ENCODE measurements around the gene ESPNL.

The ESPNL gene

GRCh38 chr2:238097201-238097987, 2.7 kb upstream of the ESPNL start:
- H3K4me1 Mint-ChIP-seq: no peaks in the 10 kb centered on the region
- H3K9me3 Mint-ChIP-seq: no peaks in the 10 kb centered on the region
- DNase-seq (ENCODE audit: low spot score in 2 of 2): no peak
- H3K27me3 Mint-ChIP-seq: no peaks in the 10 kb centered on the region
- peaks cover 4% of the 10 kb centered on the region for H3K36me3 Mint-ChIP-seq (ENCODE audit: insufficient read depth)
- no peak overlapping the region for H3K27ac Mint-ChIP-seq (ENCODE audit: low read depth)
- ATAC-seq (replicated peaks; ENCODE audit: extremely low read depth, poor library complexity, severe bottlenecking): no peak
- H3K4me3 Mint-ChIP-seq: no peak overlapping the region

DNA sequence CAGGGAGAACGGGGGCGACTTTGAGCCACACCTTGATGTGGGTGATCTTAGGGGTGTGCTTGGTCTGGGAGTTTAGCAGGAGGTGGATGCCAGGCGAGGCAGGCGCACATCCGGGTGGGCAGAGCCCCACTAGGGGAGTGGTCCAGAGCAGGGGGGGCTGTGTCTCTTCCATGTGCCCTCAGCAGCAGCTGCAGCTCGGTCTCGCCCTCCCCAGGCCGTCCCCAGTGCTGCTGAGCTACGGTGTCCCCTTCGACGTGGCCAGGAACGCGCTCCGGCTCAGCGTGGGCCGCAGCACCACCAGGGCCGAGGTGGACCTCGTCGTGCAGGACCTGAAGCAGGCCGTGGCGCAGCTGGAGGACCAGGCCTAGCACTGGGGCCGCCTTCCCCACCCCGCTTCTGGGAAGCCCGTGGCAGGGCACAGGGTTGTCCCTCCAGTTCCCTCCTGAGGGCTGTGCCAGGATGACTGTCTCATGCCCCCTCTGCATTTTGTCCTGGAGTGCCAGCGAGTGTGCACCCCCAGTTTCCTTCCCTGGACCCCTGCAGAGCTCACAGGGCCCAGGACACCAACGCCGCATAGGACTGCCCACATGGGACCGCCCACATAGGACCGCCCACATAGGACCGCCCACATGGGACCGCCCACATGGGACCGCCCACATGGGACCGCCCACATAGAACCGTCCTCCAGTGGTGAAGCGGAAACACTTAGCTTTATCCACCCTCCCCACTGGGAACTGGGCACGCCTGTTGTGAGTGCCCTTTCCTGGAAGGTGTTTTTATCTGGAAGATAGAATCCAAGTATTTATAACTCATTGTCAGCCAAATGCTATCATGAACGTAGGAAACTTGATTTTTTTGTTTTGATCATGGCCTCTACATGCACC, 1.9 kb upstream of the ESPNL start:
- ATAC-seq (replicated peaks; ENCODE audit: extremely low read depth, poor library complexity, severe bottlenecking) (peak; percentile 70), DNase-seq (ENCODE audit: low spot score in 2 of 2) (no peak)
- H3K4me1 Mint-ChIP-seq: no peaks in the 10 kb centered on the region
- no peaks in the 10 kb centered on the region for H3K27me3 Mint-ChIP-seq
- no peak overlapping the region for H3K4me3 Mint-ChIP-seq
- no peak overlapping the region for H3K27ac Mint-ChIP-seq (ENCODE audit: low read depth)
- peaks cover 4% of the 10 kb centered on the region for H3K36me3 Mint-ChIP-seq (ENCODE audit: insufficient read depth)
- no peaks in the 10 kb centered on the region for H3K9me3 Mint-ChIP-seq

DNA sequence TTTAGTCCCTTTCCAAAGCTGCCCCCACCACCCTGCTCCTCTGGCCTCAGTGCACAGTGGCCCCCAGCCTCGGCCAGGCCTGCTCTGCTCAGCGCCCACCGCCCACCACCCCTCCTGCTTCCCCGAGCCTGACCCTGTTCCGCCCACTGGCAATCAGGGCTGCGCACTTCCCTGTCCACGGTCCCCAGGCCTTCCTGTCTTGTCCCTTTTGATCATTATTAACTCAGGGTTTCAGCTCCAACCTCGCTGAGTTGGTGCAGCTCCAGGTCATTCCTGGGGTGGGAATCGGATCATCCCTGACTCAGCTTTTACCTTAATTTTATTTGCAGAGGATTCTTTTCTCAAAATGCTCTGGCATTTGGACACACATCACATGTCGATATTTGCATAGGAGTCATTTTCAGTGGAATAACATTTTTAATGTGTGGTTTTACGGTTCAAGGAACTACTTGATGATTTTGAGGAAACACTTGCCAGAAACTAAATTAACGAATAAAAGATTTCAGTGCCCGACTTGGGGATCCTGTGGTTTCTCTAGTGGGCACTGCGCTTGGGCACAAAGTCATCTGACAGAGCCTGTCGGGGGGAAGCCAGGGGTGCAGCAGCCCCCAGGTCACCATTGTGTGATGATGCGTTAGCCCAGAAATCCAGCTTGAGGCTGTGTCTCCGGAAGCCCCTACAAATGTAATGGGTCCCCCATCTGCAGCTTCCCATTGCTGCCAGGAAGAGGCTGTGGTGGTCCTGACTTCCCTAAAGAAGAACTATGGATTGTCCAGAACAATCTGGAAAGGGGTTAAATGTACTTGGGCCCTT, 1.0 kb upstream of the ESPNL start:
- Mint-ChIP-seq H3K9me3 (no peaks in the 10 kb centered on the region), H3K4me1 (no peaks in the 10 kb centered on the region), H3K27ac (ENCODE audit: low read depth) (no peak overlapping the region), H3K27me3 (no peaks in the 10 kb centered on the region), H3K36me3 (ENCODE audit: insufficient read depth) (peaks cover 4% of the 10 kb centered on the region), H3K4me3 (no peak overlapping the region)
- no peak for ATAC-seq (replicated peaks; ENCODE audit: extremely low read depth, poor library complexity, severe bottlenecking)
- peak in 1 of 2 donors; percentile 10 for DNase-seq (ENCODE audit: low spot score in 2 of 2)

DNA sequence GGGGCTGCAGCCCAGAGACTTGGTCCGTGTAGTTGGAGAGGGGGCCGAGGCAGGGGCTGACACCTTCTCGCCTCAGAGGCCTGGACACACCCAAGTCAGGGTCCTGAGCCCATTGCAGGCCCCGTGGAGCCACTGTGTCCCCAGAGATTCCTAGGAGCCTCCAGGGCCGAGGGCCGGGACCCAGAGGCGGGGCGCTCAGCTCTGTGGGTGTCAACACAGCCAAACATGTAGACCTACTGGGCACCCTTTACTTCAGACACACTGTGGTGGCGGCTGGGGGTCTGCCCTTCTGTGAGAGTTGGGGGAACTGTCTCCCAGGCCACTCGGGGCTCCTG, 459 bp upstream of the ESPNL start:
- Mint-ChIP-seq H3K27ac (ENCODE audit: low read depth) (no peak overlapping the region), H3K27me3 (no peaks in the 10 kb centered on the region), H3K4me3 (no peak overlapping the region), H3K9me3 (no peaks in the 10 kb centered on the region), H3K4me1 (no peaks in the 10 kb centered on the region), H3K36me3 (ENCODE audit: insufficient read depth) (peaks cover 1% of the 10 kb centered on the region)
- ATAC-seq (replicated peaks; ENCODE audit: extremely low read depth, poor library complexity, severe bottlenecking) (no peak), DNase-seq (ENCODE audit: low spot score in 2 of 2) (peak in 1 of 2 donors; percentile 6)

DNA sequence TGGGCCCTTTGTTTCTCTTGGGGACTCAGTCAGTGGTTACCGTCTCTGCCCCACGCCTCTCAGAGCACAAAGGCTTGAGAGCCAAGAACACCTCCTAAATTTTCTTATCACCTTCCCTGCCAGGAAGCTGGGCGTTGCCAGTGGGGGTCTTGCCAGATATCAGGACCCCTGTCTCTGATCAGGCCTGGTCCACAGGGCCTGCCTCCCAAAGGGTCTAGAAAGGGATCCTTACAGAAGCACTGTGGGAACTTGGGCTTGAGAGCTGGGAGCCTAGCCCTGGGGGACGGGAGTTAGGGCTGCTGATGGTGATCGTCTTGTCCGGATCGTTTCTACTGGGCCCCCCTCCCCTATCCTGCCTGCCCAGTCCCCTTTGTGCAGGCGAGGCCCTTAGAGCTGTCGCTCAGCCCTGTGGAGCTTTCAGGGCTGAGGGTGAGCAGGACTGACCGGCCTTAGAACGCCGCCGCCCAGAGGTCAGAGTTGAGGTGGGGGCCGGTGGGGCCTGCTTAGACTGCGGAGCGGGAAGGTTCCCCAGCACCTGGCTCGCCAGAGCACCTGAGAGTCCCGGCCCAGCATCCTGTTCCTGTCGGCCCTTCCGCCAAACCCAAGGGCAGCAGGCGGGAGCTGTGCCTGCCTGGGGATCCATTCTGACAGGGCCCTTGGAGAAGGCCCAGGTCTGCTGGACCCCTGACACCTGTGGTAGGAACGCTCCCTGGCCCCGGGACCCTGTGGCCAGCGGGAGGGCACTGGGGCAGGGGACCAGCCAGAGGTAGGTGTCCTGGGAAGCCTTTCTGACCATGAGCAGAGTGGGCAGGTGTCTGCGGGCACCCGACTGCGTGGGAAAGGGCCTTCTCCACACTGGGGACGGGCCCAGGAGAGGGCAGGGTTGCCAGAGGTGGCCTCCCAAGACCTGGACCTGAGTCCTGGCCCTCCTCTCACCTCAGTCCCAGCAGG, 956 bp downstream of the ESPNL start:
- Mint-ChIP-seq H3K36me3 (ENCODE audit: insufficient read depth) (peaks cover 1% of the 10 kb centered on the region), H3K27me3 (no peaks in the 10 kb centered on the region), H3K9me3 (no peaks in the 10 kb centered on the region), H3K4me3 (no peak overlapping the region), H3K27ac (ENCODE audit: low read depth) (no peak overlapping the region), H3K4me1 (no peaks in the 10 kb centered on the region)
- no peak for DNase-seq (ENCODE audit: low spot score in 2 of 2)
- no peak for ATAC-seq (replicated peaks; ENCODE audit: extremely low read depth, poor library complexity, severe bottlenecking)

GRCh38 chr2:238101891-238102841, 2.0 kb downstream of the ESPNL start:
- Mint-ChIP-seq H3K36me3 (ENCODE audit: insufficient read depth) (peaks cover 1% of the 10 kb centered on the region), H3K4me1 (no peaks in the 10 kb centered on the region), H3K27me3 (no peaks in the 10 kb centered on the region), H3K27ac (ENCODE audit: low read depth) (no peak overlapping the region), H3K4me3 (no peak overlapping the region), H3K9me3 (no peaks in the 10 kb centered on the region)
- ATAC-seq (replicated peaks; ENCODE audit: extremely low read depth, poor library complexity, severe bottlenecking): no peak
- no peak for DNase-seq (ENCODE audit: low spot score in 2 of 2)

- Mint-ChIP-seq H3K4me3 (no peak overlapping the region), H3K36me3 (ENCODE audit: insufficient read depth) (peaks cover 1% of the 10 kb centered on the region), H3K27me3 (no peaks in the 10 kb centered on the region), H3K27ac (ENCODE audit: low read depth) (no peak overlapping the region), H3K9me3 (no peaks in the 10 kb centered on the region), H3K4me1 (no peaks in the 10 kb centered on the region)
- no peak for ATAC-seq (replicated peaks; ENCODE audit: extremely low read depth, poor library complexity, severe bottlenecking)
- DNase-seq (ENCODE audit: low spot score in 2 of 2): no peak
These were observed 2.7 kb downstream of the ESPNL start for GRCh38 chr2:238102865-238103264.

GRCh38 chr2:238103465-238104225, 3.5 kb downstream of the ESPNL start:
- H3K4me1 Mint-ChIP-seq: no peaks in the 10 kb centered on the region
- DNase-seq (ENCODE audit: low spot score in 2 of 2): no peak
- H3K36me3 Mint-ChIP-seq (ENCODE audit: insufficient read depth): peaks cover 1% of the 10 kb centered on the region
- no peaks in the 10 kb centered on the region for H3K9me3 Mint-ChIP-seq
- ATAC-seq (replicated peaks; ENCODE audit: extremely low read depth, poor library complexity, severe bottlenecking): no peak
- no peak overlapping the region for H3K27ac Mint-ChIP-seq (ENCODE audit: low read depth)
- H3K4me3 Mint-ChIP-seq: no peak overlapping the region
- no peaks in the 10 kb centered on the region for H3K27me3 Mint-ChIP-seq

GRCh38 chr2:238104226-238104690, 4.1 kb downstream of the ESPNL start:
- H3K27ac Mint-ChIP-seq (ENCODE audit: low read depth): no peak overlapping the region
- H3K4me3 Mint-ChIP-seq: no peak overlapping the region
- no peak for ATAC-seq (replicated peaks; ENCODE audit: extremely low read depth, poor library complexity, severe bottlenecking)
- H3K27me3 Mint-ChIP-seq: no peaks in the 10 kb centered on the region
- DNase-seq (ENCODE audit: low spot score in 2 of 2): no peak
- no peaks in the 10 kb centered on the region for H3K4me1 Mint-ChIP-seq
- H3K36me3 Mint-ChIP-seq (ENCODE audit: insufficient read depth): peaks cover 1% of the 10 kb centered on the region
- no peaks in the 10 kb centered on the region for H3K9me3 Mint-ChIP-seq

GRCh38 chr2:238104691-238105371, 4.7 kb downstream of the ESPNL start:
- ATAC-seq (replicated peaks; ENCODE audit: extremely low read depth, poor library complexity, severe bottlenecking): no peak
- no peaks in the 10 kb centered on the region for H3K9me3 Mint-ChIP-seq
- no peak overlapping the region for H3K4me3 Mint-ChIP-seq
- H3K36me3 Mint-ChIP-seq (ENCODE audit: insufficient read depth): peaks cover 1% of the 10 kb centered on the region
- no peaks in the 10 kb centered on the region for H3K27me3 Mint-ChIP-seq
- H3K27ac Mint-ChIP-seq (ENCODE audit: low read depth): no peak overlapping the region
- no peak for DNase-seq (ENCODE audit: low spot score in 2 of 2)
- H3K4me1 Mint-ChIP-seq: no peaks in the 10 kb centered on the region

Data from central memory CD8-positive, alpha-beta T cell (primary cell).